ENCODE data around the gene MKX. TPM values are rescaled to one million over a fixed set of nuclear protein-coding genes. Genes with fewer than 3 reads are reported as not detected.

The MKX gene
- total and polyA plus RNA-seq, 2 donors (not counting 1 experiment from before 2014, with no cell fraction given): not detected

GRCh38 chr10:27746397-27747095, 927 bp upstream of the MKX start:
- H3K79me2 ChIP-seq (ENCODE audit: control insufficient read depth, insufficient read depth, low read length): no peaks in the 10 kb centered on the region
- peak overlapping the region; percentile 89 for H3K4me2 ChIP-seq (replicated peaks; ENCODE audit: low read depth, low read length, poor library complexity, severe bottlenecking)
- H3K4me1 ChIP-seq (ENCODE audit: control insufficient read depth in 2 of 2, insufficient read depth in 2 of 2, low read length in 2 of 2): peaks cover 34 to 52% of the 10 kb centered on the region in 2 donors
- H3K9me3 ChIP-seq (ENCODE audit: control extremely low read depth in 1 of 3, control insufficient read depth in 2 of 3, insufficient read depth in 1 of 3, low read length in 2 of 3): peaks cover 0 to 32% (median 2%) of the 10 kb centered on the region in 3 donors
- 5% methylated on average over 16 of the region's 25 CpGs for WGBS (ENCODE audit: insufficient coverage)
- no peak overlapping the region for H2AFZ ChIP-seq (ENCODE audit: insufficient read depth, low read depth, low read length, poor library complexity, severe bottlenecking)
- ATAC-seq (ENCODE audit: low read depth): no peak
- Mint-ChIP-seq H3K4me1 (peaks cover 25% of the 10 kb centered on the region), H3K9me3 (ENCODE audit: insufficient read depth) (no peaks in the 10 kb centered on the region), H3K27me3 (peaks cover 59% of the 10 kb centered on the region), H3K27ac (no peak overlapping the region), H3K4me3 (peak overlapping the region; percentile 39)
- TF ChIP-seq CTCF (IDR thresholded peaks at IDR 0.05): no peak
- no peak for TF ChIP-seq EZH2 (IDR thresholded peaks at IDR 0.05; ENCODE audit: borderline replicate concordance, insufficient read depth, low read depth, low read length, poor library complexity, severe bottlenecking)
- H4K20me1 ChIP-seq (ENCODE audit: control insufficient read depth, insufficient read depth, low read length, poor library complexity, severe bottlenecking): no peaks in the 10 kb centered on the region
- no peak overlapping the region for H3K9ac ChIP-seq (ENCODE audit: low read length)
- DNase-seq: peak; percentile 10
- no peak overlapping the region for H3K27ac ChIP-seq (ENCODE audit: low read length in 2 of 2)
- intact Hi-C loops (cut with micrococcal nuclease): no loop called here
- H3K27me3 ChIP-seq (replicated peaks in 1 of 4; ENCODE audit: control extremely low read depth in 1 of 4, control insufficient read depth in 3 of 4, insufficient read depth in 4 of 4, low read length in 3 of 4): peaks cover 0 to 60% (median 38%) of the 10 kb centered on the region in 4 experiments
- H3K36me3 ChIP-seq (replicated peaks in 1 of 2; ENCODE audit: control extremely low read depth in 1 of 2, control insufficient read depth in 1 of 2, extremely low read depth in 1 of 2, insufficient read depth in 2 of 2, low read length in 1 of 2): no peaks in the 10 kb centered on the region
- POLR2A ChIA-PET: no interaction called here
- CTCF ChIA-PET: interaction anchor here (1.2 kb wide), 1 partner anchor 9 kb away, joined by 3 read pairs; no protein-coding TSS in a partner anchor
- no peak overlapping the region for H3K4me3 ChIP-seq (ENCODE audit: control extremely low read depth in 1 of 5, extremely low read depth in 1 of 5, insufficient read depth in 1 of 5, low read depth in 2 of 5, low read length in 4 of 5)

All from B cell (primary cell).